ENCODE results near the gene IL16. TPM values are rescaled to one million over a fixed set of nuclear protein-coding genes. Genes with fewer than 3 reads are reported as not detected.
"Not testable (repeated sequence)": the region's sequence is repeated elsewhere in the genome, so short reads cannot be mapped to it uniquely, and the experiment has no call there.

IL16 gene
- total and polyA plus RNA-seq, 2 donors (not counting 1 experiment from before 2014, with no cell fraction given): 181 to 287 TPM

- H3K79me2 ChIP-seq (ENCODE audit: control insufficient read depth, insufficient read depth, low read length): no peaks in the 10 kb centered on the region
- H3K4me3 Mint-ChIP-seq: no peak overlapping the region
Measured at GRCh38 chr15:81347910-81348309, 151.2 kb downstream of the IL16 start.

GRCh38 chr15:81348691-81349090, 152.0 kb downstream of the IL16 start:
- ATAC-seq (ENCODE audit: low read depth); H3K36me3 ChIP-seq (replicated peaks in 1 of 2; ENCODE audit: control extremely low read depth in 1 of 2, control insufficient read depth in 1 of 2, extremely low read depth in 1 of 2, insufficient read depth in 2 of 2, low read length in 1 of 2); DNase-seq; H3K9ac ChIP-seq (ENCODE audit: low read length); H3K9me3 Mint-ChIP-seq (ENCODE audit: insufficient read depth); CTCF ChIA-PET; POLR2A ChIA-PET; H3K27me3 ChIP-seq (replicated peaks in 1 of 4; ENCODE audit: control extremely low read depth in 1 of 4, control insufficient read depth in 3 of 4, insufficient read depth in 4 of 4, low read length in 3 of 4); H3K4me3 Mint-ChIP-seq; H3K27ac ChIP-seq (ENCODE audit: low read length in 2 of 2); H3K4me1 ChIP-seq (ENCODE audit: control insufficient read depth in 2 of 2, insufficient read depth in 2 of 2, low read length in 2 of 2); H3K4me1 Mint-ChIP-seq; intact Hi-C loops (cut with micrococcal nuclease); H3K4me2 ChIP-seq (replicated peaks; ENCODE audit: low read depth, low read length, poor library complexity, severe bottlenecking); H3K27me3 Mint-ChIP-seq; H4K20me1 ChIP-seq (ENCODE audit: control insufficient read depth, insufficient read depth, low read length, poor library complexity, severe bottlenecking); H3K9me3 ChIP-seq (ENCODE audit: control extremely low read depth in 1 of 3, control insufficient read depth in 2 of 3, insufficient read depth in 1 of 3, low read length in 2 of 3); H3K27ac Mint-ChIP-seq; H2AFZ ChIP-seq (ENCODE audit: insufficient read depth, low read depth, low read length, poor library complexity, severe bottlenecking); H3K79me2 ChIP-seq (ENCODE audit: control insufficient read depth, insufficient read depth, low read length); H3K4me3 ChIP-seq (ENCODE audit: control extremely low read depth in 1 of 5, extremely low read depth in 1 of 5, insufficient read depth in 1 of 5, low read depth in 2 of 5, low read length in 4 of 5): not testable (repeated sequence)
- 92% methylated on average over 8 of the region's 11 CpGs for WGBS (ENCODE audit: insufficient coverage)

More at GRCh38 chr15:81347910-81348309, 151.2 kb downstream of the IL16 start:
- POLR2A ChIA-PET: no interaction called here
- Histone ChIP-seq H3K4me1 (ENCODE audit: control insufficient read depth in 2 of 2, insufficient read depth in 2 of 2, low read length in 2 of 2) (no peaks in the 10 kb centered on the region), H2AFZ (ENCODE audit: insufficient read depth, low read depth, low read length, poor library complexity, severe bottlenecking) (no peak overlapping the region), H3K27ac (ENCODE audit: low read length in 2 of 2) (no peak overlapping the region), H3K9me3 (ENCODE audit: control extremely low read depth in 1 of 3, control insufficient read depth in 2 of 3, insufficient read depth in 1 of 3, low read length in 2 of 3) (no peaks in the 10 kb centered on the region), H3K36me3 (replicated peaks in 1 of 2; ENCODE audit: control extremely low read depth in 1 of 2, control insufficient read depth in 1 of 2, extremely low read depth in 1 of 2, insufficient read depth in 2 of 2, low read length in 1 of 2) (no peaks in the 10 kb centered on the region), H3K27me3 (replicated peaks in 1 of 4; ENCODE audit: control extremely low read depth in 1 of 4, control insufficient read depth in 3 of 4, insufficient read depth in 4 of 4, low read length in 3 of 4) (no peaks in the 10 kb centered on the region), H3K4me3 (ENCODE audit: control extremely low read depth in 1 of 5, extremely low read depth in 1 of 5, insufficient read depth in 1 of 5, low read depth in 2 of 5, low read length in 4 of 5) (no peak overlapping the region), H3K4me2 (replicated peaks; ENCODE audit: low read depth, low read length, poor library complexity, severe bottlenecking) (no peak overlapping the region), H3K9ac (ENCODE audit: low read length) (no peak overlapping the region), H4K20me1 (ENCODE audit: control insufficient read depth, insufficient read depth, low read length, poor library complexity, severe bottlenecking) (no peaks in the 10 kb centered on the region)
- no peak for ATAC-seq (ENCODE audit: low read depth)
- Mint-ChIP-seq H3K4me1 (no peaks in the 10 kb centered on the region), H3K27ac (no peak overlapping the region), H3K9me3 (ENCODE audit: insufficient read depth) (no peaks in the 10 kb centered on the region), H3K27me3 (peaks cover 10% of the 10 kb centered on the region)
- intact Hi-C loops (cut with micrococcal nuclease): no loop called here
- CTCF ChIA-PET: no interaction called here
- TF ChIP-seq CTCF (IDR thresholded peaks at IDR 0.05) (no peak), EZH2 (IDR thresholded peaks at IDR 0.05; ENCODE audit: borderline replicate concordance, insufficient read depth, low read depth, low read length, poor library complexity, severe bottlenecking) (no peak)
- no CpG with 5 or more reads among the region's 4 CpGs for WGBS (ENCODE audit: insufficient coverage)
- DNase-seq: no peak
